ENCODE data around the gene ZNF524. TPM values are rescaled to one million over a fixed set of nuclear protein-coding genes. Genes with fewer than 3 reads are reported as not detected.

The ZNF524 gene
- total and polyA plus RNA-seq, 4 donors = 13.2 to 38.8 (median 15.4) TPM

- no peaks in the 10 kb centered on the region for H3K27me3 ChIP-seq (ENCODE audit: control insufficient read depth in 1 of 2, insufficient read depth in 2 of 2, low read length in 1 of 2)
- WGBS, 2 donors = 67% methylated on average over 3 of the region's 3 CpGs
- peaks cover 0 to 6% of the 10 kb centered on the region in 2 donors for H3K36me3 ChIP-seq (ENCODE audit: control insufficient read depth in 1 of 2, insufficient read depth in 2 of 2, low read length in 1 of 2)
- H3K4me3 ChIP-seq (ENCODE audit: low read length in 2 of 2) = no peak overlapping the region
- H3K27ac ChIP-seq (ENCODE audit: low read depth in 1 of 2, low read length in 2 of 2) = no peak overlapping the region
- no peaks in the 10 kb centered on the region for H3K9me3 ChIP-seq (ENCODE audit: control insufficient read depth, low read length)
- ATAC-seq (ENCODE audit: low FRiP score) (no peak), DNase-seq (no peak)
- intact Hi-C loops (cut with DNase I) = no loop called here
- H3K4me1 ChIP-seq (ENCODE audit: control insufficient read depth in 1 of 2, insufficient read depth in 2 of 2, low read length in 2 of 2) = no peaks in the 10 kb centered on the region
Measured at GRCh38 chr19:55619286-55619685, 19.2 kb downstream of the ZNF524 start.

DNA sequence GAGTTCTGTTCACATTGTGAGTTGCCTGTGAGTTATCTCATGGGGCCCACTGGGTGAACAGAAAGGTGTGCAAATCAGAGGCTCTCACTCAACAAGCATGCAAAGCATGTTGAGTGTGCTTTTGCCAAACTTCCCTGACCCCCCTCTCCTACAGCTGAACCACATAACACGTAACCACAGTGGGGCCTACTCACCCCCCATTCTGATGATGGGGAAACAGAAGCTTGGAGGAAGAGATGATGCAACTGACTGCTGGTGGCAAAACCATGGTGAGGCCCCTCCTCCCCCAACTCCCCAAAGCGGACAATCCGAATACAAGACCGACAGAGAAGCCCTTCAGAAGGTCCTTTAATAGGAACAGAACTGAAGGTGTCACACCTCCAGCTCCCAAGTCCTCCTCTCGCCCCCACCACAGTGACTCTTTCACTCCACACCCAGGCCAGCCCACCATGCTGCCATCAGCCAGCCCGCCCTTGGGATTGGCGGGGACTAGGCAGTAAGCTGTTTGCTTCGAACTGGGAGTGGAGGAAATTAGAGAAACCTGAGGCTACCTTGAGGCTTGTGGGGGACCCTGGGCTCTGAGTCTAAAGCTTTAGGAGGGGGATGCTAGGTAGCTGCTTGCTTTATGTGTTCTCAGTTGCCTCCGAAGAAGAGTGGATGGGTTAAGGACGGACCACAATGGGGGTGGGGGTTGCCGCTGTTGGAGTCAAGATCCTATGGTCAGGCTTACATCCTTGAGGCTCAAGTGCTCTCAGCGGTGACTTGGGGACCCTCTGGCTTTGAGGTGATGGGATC, 20.5 kb downstream of the ZNF524 start:
- Histone ChIP-seq H3K36me3 (ENCODE audit: control insufficient read depth in 1 of 2, insufficient read depth in 2 of 2, low read length in 1 of 2) (peaks cover 0 to 4% of the 10 kb centered on the region in 2 donors), H3K4me3 (ENCODE audit: low read length in 2 of 2) (no peak overlapping the region), H3K27ac (ENCODE audit: low read depth in 1 of 2, low read length in 2 of 2) (no peak overlapping the region), H3K9me3 (ENCODE audit: control insufficient read depth, low read length) (no peaks in the 10 kb centered on the region), H3K27me3 (ENCODE audit: control insufficient read depth in 1 of 2, insufficient read depth in 2 of 2, low read length in 1 of 2) (no peaks in the 10 kb centered on the region), H3K4me1 (ENCODE audit: control insufficient read depth in 1 of 2, insufficient read depth in 2 of 2, low read length in 2 of 2) (no peaks in the 10 kb centered on the region)
- ATAC-seq (ENCODE audit: low FRiP score) (no peak), DNase-seq (peak in 1 of 2 donors; percentile 45)
- intact Hi-C loops (cut with DNase I) = no loop called here
- 90 to 93% methylated on average over 12 of the region's 12 CpGs for WGBS, 2 donors

GRCh38 chr19:55621205-55621672, 21.2 kb downstream of the ZNF524 start:
- DNase-seq (no peak), ATAC-seq (ENCODE audit: low FRiP score) (no peak)
- no peaks in the 10 kb centered on the region for H3K9me3 ChIP-seq (ENCODE audit: control insufficient read depth, low read length)
- H3K4me3 ChIP-seq (ENCODE audit: low read length in 2 of 2) = no peak overlapping the region
- H3K27me3 ChIP-seq (ENCODE audit: control insufficient read depth in 1 of 2, insufficient read depth in 2 of 2, low read length in 1 of 2) = no peaks in the 10 kb centered on the region
- no peak overlapping the region for H3K27ac ChIP-seq (ENCODE audit: low read depth in 1 of 2, low read length in 2 of 2)
- H3K4me1 ChIP-seq (ENCODE audit: control insufficient read depth in 1 of 2, insufficient read depth in 2 of 2, low read length in 2 of 2) = no peaks in the 10 kb centered on the region
- H3K36me3 ChIP-seq (ENCODE audit: control insufficient read depth in 1 of 2, insufficient read depth in 2 of 2, low read length in 1 of 2) = peaks cover 0 to 3% of the 10 kb centered on the region in 2 donors
- 84 to 88% methylated on average over 9 of the region's 9 CpGs for WGBS, 2 donors
- intact Hi-C loops (cut with DNase I) = no loop called here

GRCh38 chr19:55621673-55622231, 21.7 kb downstream of the ZNF524 start:
- intact Hi-C loops (cut with DNase I) = no loop called here
- DNase-seq (peak in 1 of 2 donors; percentile 56), ATAC-seq (ENCODE audit: low FRiP score) (no peak)
- Histone ChIP-seq H3K36me3 (ENCODE audit: control insufficient read depth in 1 of 2, insufficient read depth in 2 of 2, low read length in 1 of 2) (no peaks in the 10 kb centered on the region), H3K9me3 (ENCODE audit: control insufficient read depth, low read length) (no peaks in the 10 kb centered on the region), H3K27me3 (ENCODE audit: control insufficient read depth in 1 of 2, insufficient read depth in 2 of 2, low read length in 1 of 2) (no peaks in the 10 kb centered on the region), H3K4me3 (ENCODE audit: low read length in 2 of 2) (no peak overlapping the region), H3K4me1 (ENCODE audit: control insufficient read depth in 1 of 2, insufficient read depth in 2 of 2, low read length in 2 of 2) (no peaks in the 10 kb centered on the region), H3K27ac (ENCODE audit: low read depth in 1 of 2, low read length in 2 of 2) (no peak overlapping the region)
- WGBS, 2 donors = 95 to 96% methylated on average over 55 of the region's 55 CpGs

DNA sequence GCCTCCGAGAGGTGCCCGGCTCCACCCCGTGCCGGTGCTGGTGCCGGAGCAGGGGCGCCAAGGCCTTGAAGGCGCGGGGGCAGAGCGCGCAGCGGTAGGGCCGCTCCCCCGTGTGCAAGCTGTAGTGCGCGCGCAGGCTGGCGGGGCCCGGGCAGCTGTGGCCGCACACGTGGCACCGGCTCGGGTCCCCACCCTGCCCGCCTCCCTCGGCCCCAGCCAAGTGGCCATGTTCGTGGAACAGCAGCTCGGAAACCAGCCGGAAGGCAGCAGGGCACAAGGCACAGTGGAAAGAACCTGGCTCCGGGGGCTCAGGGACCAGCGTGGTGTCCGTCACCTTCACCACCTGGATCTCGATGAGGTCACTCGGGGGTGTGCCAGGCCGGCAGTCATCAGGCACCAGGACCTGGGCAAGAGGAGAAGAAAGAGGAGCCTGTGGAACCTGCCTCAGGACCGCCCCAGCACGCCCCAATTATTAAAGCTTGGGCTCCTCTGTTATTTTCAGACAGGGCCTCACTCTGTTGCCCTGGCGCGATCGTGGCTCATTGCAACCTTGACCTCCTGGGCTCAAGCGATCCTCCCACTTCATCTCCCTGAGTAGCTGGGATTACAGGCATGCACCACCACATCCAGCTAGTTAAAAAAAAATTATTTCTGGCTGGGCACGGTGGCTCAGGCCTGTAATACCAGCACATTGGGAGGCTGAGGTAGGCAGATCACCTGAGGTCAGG, 22.3 kb downstream of the ZNF524 start:
- Histone ChIP-seq H3K9me3 (ENCODE audit: control insufficient read depth, low read length) (no peaks in the 10 kb centered on the region), H3K4me1 (ENCODE audit: control insufficient read depth in 1 of 2, insufficient read depth in 2 of 2, low read length in 2 of 2) (no peaks in the 10 kb centered on the region), H3K36me3 (ENCODE audit: control insufficient read depth in 1 of 2, insufficient read depth in 2 of 2, low read length in 1 of 2) (no peaks in the 10 kb centered on the region), H3K27ac (ENCODE audit: low read depth in 1 of 2, low read length in 2 of 2) (no peak overlapping the region), H3K27me3 (ENCODE audit: control insufficient read depth in 1 of 2, insufficient read depth in 2 of 2, low read length in 1 of 2) (no peaks in the 10 kb centered on the region), H3K4me3 (ENCODE audit: low read length in 2 of 2) (no peak overlapping the region)
- ATAC-seq (ENCODE audit: low FRiP score) (no peak), DNase-seq (peak in 1 of 2 donors; percentile 56)
- 92 to 93% methylated on average over 40 of the region's 40 CpGs for WGBS, 2 donors
- intact Hi-C loops (cut with DNase I) = no loop called here

GRCh38 chr19:55623130-55623529, 23.0 kb downstream of the ZNF524 start:
- Histone ChIP-seq H3K36me3 (ENCODE audit: control insufficient read depth in 1 of 2, insufficient read depth in 2 of 2, low read length in 1 of 2) (no peaks in the 10 kb centered on the region), H3K4me1 (ENCODE audit: control insufficient read depth in 1 of 2, insufficient read depth in 2 of 2, low read length in 2 of 2) (no peaks in the 10 kb centered on the region), H3K9me3 (ENCODE audit: control insufficient read depth, low read length) (no peaks in the 10 kb centered on the region), H3K4me3 (ENCODE audit: low read length in 2 of 2) (no peak overlapping the region), H3K27ac (ENCODE audit: low read depth in 1 of 2, low read length in 2 of 2) (no peak overlapping the region), H3K27me3 (ENCODE audit: control insufficient read depth in 1 of 2, insufficient read depth in 2 of 2, low read length in 1 of 2) (no peaks in the 10 kb centered on the region)
- 93 to 95% methylated on average over 7 of the region's 7 CpGs for WGBS, 2 donors
- DNase-seq = no peak
- intact Hi-C loops (cut with DNase I) = no loop called here
- no peak for ATAC-seq (ENCODE audit: low FRiP score)

GRCh38 chr19:55623561-55623960, 23.5 kb downstream of the ZNF524 start:
- ATAC-seq (ENCODE audit: low FRiP score) (no peak), DNase-seq (no peak)
- H3K9me3 ChIP-seq (ENCODE audit: control insufficient read depth, low read length) = no peaks in the 10 kb centered on the region
- H3K27me3 ChIP-seq (ENCODE audit: control insufficient read depth in 1 of 2, insufficient read depth in 2 of 2, low read length in 1 of 2) = no peaks in the 10 kb centered on the region
- H3K36me3 ChIP-seq (ENCODE audit: control insufficient read depth in 1 of 2, insufficient read depth in 2 of 2, low read length in 1 of 2) = no peaks in the 10 kb centered on the region
- intact Hi-C loops (cut with DNase I) = no loop called here
- no peaks in the 10 kb centered on the region for H3K4me1 ChIP-seq (ENCODE audit: control insufficient read depth in 1 of 2, insufficient read depth in 2 of 2, low read length in 2 of 2)
- H3K27ac ChIP-seq (ENCODE audit: low read depth in 1 of 2, low read length in 2 of 2) = no peak overlapping the region
- H3K4me3 ChIP-seq (ENCODE audit: low read length in 2 of 2) = no peak overlapping the region
- WGBS, 2 donors = 31 to 32% methylated on average over 7 of the region's 7 CpGs

- no peaks in the 10 kb centered on the region for H3K27me3 ChIP-seq (ENCODE audit: control insufficient read depth in 1 of 2, insufficient read depth in 2 of 2, low read length in 1 of 2)
- intact Hi-C loops (cut with DNase I) = no loop called here
- peak; percentile 97 for ATAC-seq (ENCODE audit: low FRiP score)
Measured at GRCh38 chr19:55624109-55625003, 24.3 kb downstream of the ZNF524 start, which contains the start of gene ZNF784. TSS of gene ZNF784 (minus strand) at chr19:55624566. CDS start at chr19:55624561, 5 bp downstream.

More at GRCh38 chr19:55624109-55625003, 24.3 kb downstream of the ZNF524 start, which contains the start of gene ZNF784:
- Histone ChIP-seq H3K36me3 (ENCODE audit: control insufficient read depth in 1 of 2, insufficient read depth in 2 of 2, low read length in 1 of 2) (no peaks in the 10 kb centered on the region), H3K27ac (ENCODE audit: low read depth in 1 of 2, low read length in 2 of 2) (peak within 1 kb of the TSS in 1 of 2 donors; percentile 93), H3K4me1 (ENCODE audit: control insufficient read depth in 1 of 2, insufficient read depth in 2 of 2, low read length in 2 of 2) (no peaks in the 10 kb centered on the region), H3K9me3 (ENCODE audit: control insufficient read depth, low read length) (no peaks in the 10 kb centered on the region), H3K4me3 (ENCODE audit: low read length in 2 of 2) (peak within 1 kb of the TSS; percentile 58 to 62)
- 1% methylated on average over 53 to 56 of the region's 56 CpGs for WGBS, 2 donors
- DNase-seq = peak; percentile 94 to 97
